ENCODE data around the gene MAML2. TPM values are rescaled to one million over a fixed set of nuclear protein-coding genes. Genes with fewer than 3 reads are reported as not detected.

MAML2 gene
- total RNA-seq, 1 experiment from 2014 or later = 22.7 TPM

DNA sequence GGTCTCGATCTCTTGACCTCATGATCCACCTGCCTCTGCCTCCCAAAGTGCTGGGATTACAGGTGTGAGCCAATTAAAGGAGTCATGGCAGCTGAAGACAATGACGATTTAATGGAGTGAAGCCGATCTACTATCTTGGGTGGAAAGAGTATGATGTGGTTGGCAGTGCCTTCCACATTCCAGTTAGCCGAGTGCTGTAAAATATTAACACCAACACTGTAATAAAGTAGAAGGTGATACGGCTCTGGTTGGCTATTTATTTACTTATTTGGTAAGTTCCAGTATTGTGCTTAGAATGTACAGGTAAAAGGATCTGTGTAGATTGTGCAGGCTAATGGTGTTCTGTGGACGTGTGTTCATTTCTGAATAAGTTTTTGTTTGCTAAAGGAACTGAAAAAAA, 269.5 kb downstream of the MAML2 start:
- BruUV-seq (replicated peaks) = no TSS peak
- intact Hi-C loops (cut with micrococcal nuclease; ENCODE audit: unreplicated experiment) = no loop called here
- Mint-ChIP-seq H3K27ac (ENCODE audit: unreplicated experiment) (peak overlapping the region; percentile 82), H3K9me3 (ENCODE audit: low read depth, unreplicated experiment) (no peaks in the 10 kb centered on the region), H3K27me3 (ENCODE audit: unreplicated experiment) (no peaks in the 10 kb centered on the region), H3K36me3 (ENCODE audit: insufficient read depth, unreplicated experiment) (peaks cover 14% of the 10 kb centered on the region), H3K4me3 (ENCODE audit: low read depth, unreplicated experiment) (peak overlapping the region; percentile 19), H3K4me1 (ENCODE audit: low read depth, unreplicated experiment) (peaks cover 63% of the 10 kb centered on the region)
- CTCF ChIA-PET = interaction anchor here (0.6 to 1.0 kb wide), 3 partner anchors 40 to 98 kb away, joined by 3 to 4 read pairs (median 3); no protein-coding TSS in a partner anchor
- TF ChIP-seq, protein P1, sequence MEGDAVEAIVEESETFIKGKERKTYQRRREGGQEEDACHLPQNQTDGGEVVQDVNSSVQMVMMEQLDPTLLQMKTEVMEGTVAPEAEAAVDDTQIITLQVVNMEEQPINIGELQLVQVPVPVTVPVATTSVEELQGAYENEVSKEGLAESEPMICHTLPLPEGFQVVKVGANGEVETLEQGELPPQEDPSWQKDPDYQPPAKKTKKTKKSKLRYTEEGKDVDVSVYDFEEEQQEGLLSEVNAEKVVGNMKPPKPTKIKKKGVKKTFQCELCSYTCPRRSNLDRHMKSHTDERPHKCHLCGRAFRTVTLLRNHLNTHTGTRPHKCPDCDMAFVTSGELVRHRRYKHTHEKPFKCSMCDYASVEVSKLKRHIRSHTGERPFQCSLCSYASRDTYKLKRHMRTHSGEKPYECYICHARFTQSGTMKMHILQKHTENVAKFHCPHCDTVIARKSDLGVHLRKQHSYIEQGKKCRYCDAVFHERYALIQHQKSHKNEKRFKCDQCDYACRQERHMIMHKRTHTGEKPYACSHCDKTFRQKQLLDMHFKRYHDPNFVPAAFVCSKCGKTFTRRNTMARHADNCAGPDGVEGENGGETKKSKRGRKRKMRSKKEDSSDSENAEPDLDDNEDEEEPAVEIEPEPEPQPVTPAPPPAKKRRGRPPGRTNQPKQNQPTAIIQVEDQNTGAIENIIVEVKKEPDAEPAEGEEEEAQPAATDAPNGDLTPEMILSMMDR (IDR thresholded peaks at IDR 0.05; ENCODE audit: unreplicated experiment) = no peak
- DNase-seq = peak; percentile 26

DNA sequence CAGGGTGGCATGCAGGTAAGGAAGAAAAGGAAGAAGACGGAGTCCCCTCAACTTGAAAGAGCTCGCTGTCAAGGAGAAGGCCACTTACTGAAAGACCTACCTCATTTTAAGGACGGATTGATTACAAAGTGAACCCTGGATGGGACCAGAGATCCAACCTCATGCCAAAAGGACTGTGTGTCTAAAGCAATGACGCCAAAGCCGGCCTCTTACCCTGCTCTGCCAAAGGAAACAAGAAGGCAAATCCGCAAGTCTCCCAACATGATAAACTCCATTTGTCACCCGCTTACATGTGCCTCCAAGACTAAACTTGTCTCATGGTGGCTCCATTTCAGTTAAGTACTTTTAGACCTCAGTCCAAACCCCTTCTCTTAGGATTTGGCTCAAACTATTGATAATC, 270.4 kb downstream of the MAML2 start:
- Mint-ChIP-seq H3K27me3 (ENCODE audit: unreplicated experiment) (no peaks in the 10 kb centered on the region), H3K36me3 (ENCODE audit: insufficient read depth, unreplicated experiment) (peaks cover 24% of the 10 kb centered on the region), H3K9me3 (ENCODE audit: low read depth, unreplicated experiment) (no peaks in the 10 kb centered on the region), H3K27ac (ENCODE audit: unreplicated experiment) (no peak overlapping the region), H3K4me1 (ENCODE audit: low read depth, unreplicated experiment) (peaks cover 72% of the 10 kb centered on the region), H3K4me3 (ENCODE audit: low read depth, unreplicated experiment) (no peak overlapping the region)
- no TSS peak for BruUV-seq (replicated peaks)
- no peak for DNase-seq
- CTCF ChIA-PET = interaction anchor here (0.7 kb wide), 1 partner anchor 122 kb away, joined by 4 read pairs; no protein-coding TSS in a partner anchor
- intact Hi-C loops (cut with micrococcal nuclease; ENCODE audit: unreplicated experiment) = no loop called here
- TF ChIP-seq, protein P1 (IDR thresholded peaks at IDR 0.05; ENCODE audit: unreplicated experiment) = no peak

DNA sequence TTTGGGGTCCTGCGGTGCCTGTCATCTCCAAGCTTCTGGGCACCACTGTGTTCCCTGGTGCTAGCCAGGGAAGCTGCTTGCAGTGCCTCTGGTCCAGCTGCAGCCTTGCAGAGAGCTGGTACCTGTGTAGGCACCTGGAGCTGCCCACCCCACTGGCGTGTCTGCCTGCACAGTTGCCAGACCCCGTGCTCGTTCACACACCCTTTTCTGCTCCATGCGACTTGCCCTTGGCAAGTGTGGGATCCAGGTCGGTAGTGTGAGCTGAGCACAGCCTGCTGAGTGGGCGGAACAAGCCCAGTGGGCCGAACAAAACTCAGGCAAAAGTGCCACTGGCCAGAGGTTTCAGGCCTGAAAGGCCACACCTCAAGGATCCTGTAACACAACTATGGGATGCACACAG, 272.5 kb downstream of the MAML2 start:
- H3K4me1 Mint-ChIP-seq (ENCODE audit: low read depth, unreplicated experiment) = peaks cover 75% of the 10 kb centered on the region
- no peak overlapping the region for H3K27ac Mint-ChIP-seq (ENCODE audit: unreplicated experiment)
- peaks cover 29% of the 10 kb centered on the region for H3K36me3 Mint-ChIP-seq (ENCODE audit: insufficient read depth, unreplicated experiment)

DNA sequence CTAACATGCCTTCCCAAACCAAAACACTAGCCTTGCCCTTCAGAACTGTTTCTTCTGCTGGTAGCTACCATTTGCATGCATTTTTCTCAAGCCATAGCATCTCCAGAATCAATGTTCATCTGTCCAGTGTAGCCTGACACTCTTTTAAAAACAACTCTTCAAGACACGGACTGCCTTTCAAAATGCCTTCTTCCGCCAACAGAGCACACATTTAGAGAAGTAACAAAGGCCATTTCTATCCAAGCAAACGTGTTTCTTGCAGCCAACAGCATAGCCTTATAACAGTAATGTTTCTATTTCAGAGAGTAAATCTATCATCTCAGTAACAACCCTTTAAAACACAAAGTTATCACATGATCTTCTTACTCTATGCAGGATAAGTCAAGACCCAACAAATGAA, 275.8 kb downstream of the MAML2 start:
- DNase-seq = no peak
- H3K9me3 Mint-ChIP-seq (ENCODE audit: low read depth, unreplicated experiment) = no peaks in the 10 kb centered on the region
- no peak overlapping the region for H3K4me3 Mint-ChIP-seq (ENCODE audit: low read depth, unreplicated experiment)
- H3K4me1 Mint-ChIP-seq (ENCODE audit: low read depth, unreplicated experiment) = peaks cover 59% of the 10 kb centered on the region
- peaks cover 20% of the 10 kb centered on the region for H3K36me3 Mint-ChIP-seq (ENCODE audit: insufficient read depth, unreplicated experiment)
- intact Hi-C loops (cut with micrococcal nuclease; ENCODE audit: unreplicated experiment) = no loop called here
- no peaks in the 10 kb centered on the region for H3K27me3 Mint-ChIP-seq (ENCODE audit: unreplicated experiment)
- CTCF ChIA-PET = no interaction called here
- TF ChIP-seq, protein P1 (IDR thresholded peaks at IDR 0.05; ENCODE audit: unreplicated experiment) = no peak
- no TSS peak for BruUV-seq (replicated peaks)
- no peak overlapping the region for H3K27ac Mint-ChIP-seq (ENCODE audit: unreplicated experiment)

More for the DNA sequence above, 272.5 kb downstream of the MAML2 start:
- CTCF ChIA-PET = no interaction called here
- Mint-ChIP-seq H3K4me3 (ENCODE audit: low read depth, unreplicated experiment) (no peak overlapping the region), H3K9me3 (ENCODE audit: low read depth, unreplicated experiment) (no peaks in the 10 kb centered on the region), H3K27me3 (ENCODE audit: unreplicated experiment) (no peaks in the 10 kb centered on the region)
- BruUV-seq (replicated peaks) = no TSS peak
- TF ChIP-seq, protein P1 (IDR thresholded peaks at IDR 0.05; ENCODE audit: unreplicated experiment) = no peak
- DNase-seq = no peak
- intact Hi-C loops (cut with micrococcal nuclease; ENCODE audit: unreplicated experiment) = no loop called here

All from Calu3 (cell line).